GM21515 (cell line): ENCODE measurements around the gene CDC42BPB.

Source experiments
- ATAC-seq: cut with Tn5 transposase; IDR thresholded peaks from one replicate; pipeline ENCODE4 v1.9.1; 2021; ENCODE audit not compliant: unreplicated experiment

The CDC42BPB gene

GRCh38 chr14:103074729-103075367 is 17.5 kb upstream of the CDC42BPB start:
- no peak for ATAC-seq

DNA sequence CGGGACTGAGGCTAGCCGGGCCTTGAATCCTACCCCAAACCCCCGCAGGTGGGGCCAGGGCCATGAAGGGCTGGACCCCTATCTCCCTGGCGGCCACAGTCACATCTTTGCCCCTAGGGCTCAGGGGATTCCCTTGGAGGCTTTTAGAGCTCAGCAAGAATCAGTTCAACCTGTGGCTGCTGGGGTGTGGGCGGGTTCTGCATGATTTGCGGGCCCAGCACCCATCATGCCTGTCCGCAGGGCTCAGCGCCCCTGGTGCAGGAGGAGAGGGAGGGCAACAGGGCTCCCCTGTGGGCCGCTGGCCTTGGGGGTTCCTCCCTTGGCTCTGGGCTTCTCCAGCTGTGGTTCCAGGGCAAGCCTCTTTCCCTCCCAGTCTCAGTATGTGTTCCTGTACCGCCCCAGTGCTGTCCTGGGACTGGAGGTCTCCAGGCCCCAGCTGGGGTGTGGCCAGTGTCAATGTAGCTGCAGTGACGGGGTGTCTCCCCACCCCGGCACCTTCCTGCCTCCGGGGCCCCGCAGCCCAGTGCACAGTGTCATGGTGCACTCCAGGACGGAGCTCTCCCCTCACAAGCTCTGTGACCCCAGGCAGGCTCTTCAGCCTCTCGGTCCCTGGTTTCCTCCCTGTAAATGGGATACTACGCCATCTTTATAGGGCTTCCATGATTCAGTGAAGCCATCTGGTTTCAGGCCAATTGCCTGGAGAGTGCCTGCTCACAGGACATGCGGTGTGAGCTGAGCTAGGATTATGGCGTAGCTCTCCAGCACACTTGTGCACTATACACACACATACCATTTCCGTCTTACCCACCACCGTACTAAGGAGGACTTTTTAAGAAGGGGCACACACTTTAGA is 16.8 kb upstream of the CDC42BPB start:
- ATAC-seq: no peak

DNA sequence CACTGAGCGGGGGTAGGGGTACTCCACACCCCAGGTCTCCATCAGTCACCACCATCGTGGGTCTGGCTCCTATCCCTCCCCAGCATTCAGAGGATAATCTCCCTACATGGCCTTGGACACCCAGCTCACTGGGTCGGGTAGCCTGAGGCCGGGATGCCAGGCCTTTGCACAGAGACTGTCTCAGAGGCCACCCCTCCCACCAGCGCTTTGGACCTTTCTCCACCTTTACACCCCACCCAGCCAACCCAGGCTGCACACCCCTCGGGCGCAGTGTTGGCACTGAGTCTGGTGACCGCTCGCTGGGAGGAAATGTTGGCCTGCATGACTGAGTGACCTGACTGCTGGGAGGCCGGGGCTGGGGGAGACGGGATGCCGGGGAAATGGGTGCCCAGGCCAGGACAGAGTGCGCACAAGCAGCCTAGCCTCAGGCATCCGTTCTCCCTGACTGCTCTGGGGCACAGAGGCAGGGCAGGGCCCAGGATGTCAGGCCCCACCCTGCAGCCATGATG is 16.1 kb upstream of the CDC42BPB start:
- no peak for ATAC-seq

GRCh38 chr14:103072595-103073366 is 15.4 kb upstream of the CDC42BPB start:
- no peak for ATAC-seq

DNA sequence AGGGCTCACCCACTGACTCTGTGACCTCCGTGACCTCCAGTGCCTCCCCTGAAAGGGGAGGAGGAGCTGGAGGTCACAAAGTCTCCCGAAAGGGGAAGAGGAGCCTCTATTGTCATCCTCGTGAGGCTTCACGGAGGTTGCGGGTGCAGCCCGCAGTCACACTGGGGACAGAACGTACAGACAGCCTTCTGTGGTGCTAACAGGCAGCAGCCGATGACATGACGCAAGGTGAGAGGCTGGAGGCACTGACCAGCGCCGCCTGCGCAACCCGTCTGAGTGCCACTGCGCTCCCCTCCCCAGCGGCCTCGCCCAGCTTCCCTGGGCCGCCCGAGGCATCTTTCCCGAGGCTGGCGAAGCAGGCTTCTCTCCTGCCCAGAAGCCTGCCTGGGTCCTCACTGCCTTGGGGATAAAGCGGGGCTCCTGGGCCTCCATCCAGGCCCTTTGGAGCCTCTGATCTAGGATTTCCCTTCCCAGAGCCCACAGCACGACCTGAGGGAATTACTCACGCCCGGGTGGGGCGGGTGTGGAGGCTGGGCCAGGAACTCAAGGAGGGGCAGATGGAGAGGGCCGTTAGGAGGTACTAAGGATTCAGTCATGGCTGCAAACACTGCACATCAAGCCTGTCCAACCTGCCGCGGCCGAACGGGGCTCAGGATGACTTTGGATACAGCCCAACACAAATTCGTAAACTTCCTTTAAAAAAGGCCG is 14.3 kb upstream of the CDC42BPB start:
- no peak for ATAC-seq

DNA sequence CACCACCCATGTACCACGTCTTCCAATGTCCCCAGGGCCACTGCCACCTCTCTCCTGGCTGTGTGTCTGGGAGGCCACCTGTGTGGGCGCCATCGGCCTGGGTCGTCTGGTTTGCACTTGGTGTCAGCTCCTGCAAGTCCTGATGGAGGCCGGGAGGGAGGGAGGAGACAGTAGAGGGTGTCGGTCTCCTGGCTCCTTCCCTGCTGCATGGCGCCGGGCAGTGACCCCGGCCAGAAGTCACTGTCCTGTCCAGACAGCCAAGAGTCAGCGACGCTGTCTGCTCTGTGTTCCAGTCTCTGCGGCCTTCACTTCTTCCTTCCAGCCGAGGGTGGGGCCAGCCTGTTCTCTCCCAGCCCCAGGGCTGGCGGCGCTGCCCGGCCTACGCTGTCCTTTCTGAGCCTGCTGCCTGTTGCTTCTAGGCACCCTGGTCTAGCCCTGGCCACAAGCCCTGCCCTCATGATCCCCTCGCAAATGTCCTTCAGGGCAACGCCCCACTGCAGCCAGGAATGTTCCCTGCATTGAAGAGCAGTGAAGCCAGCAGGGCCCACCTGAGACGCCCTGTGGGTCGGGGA is 13.7 kb upstream of the CDC42BPB start:
- ATAC-seq: no peak

DNA sequence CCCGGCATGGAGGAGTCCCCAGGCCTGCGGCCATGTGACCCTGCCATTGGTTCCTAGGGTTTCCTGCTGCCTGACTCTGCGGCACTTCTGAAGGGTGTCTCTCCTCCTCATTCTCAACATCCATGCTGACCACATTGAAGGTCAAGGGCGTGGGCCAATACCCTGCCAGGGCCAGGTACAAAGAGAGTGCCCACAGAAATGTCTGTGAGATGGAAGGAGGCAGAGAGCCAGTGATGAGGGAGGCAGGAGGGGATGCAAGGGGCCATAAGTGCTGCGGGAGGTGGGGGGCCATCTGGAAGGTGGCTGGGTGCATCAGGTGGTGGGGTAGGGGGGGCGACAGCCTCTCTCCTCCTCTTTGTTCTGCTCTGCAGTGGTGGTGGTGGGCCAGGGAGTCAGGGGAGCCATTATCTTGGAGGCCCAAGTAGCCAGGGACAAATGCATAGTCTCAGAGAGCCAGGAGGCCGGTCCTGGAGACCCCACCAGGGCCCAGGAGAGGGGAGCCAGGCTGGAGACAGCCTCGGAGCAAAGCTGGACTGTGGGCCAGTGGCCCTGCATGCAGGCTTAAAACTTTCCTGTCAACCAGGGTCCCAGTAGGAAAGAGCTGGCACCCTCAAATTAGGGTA is 13.0 kb upstream of the CDC42BPB start:
- no peak for ATAC-seq

- ATAC-seq: no peak
Measured at GRCh38 chr14:103068351-103069073, 11.2 kb upstream of the CDC42BPB start.

- ATAC-seq: no peak
Measured at GRCh38 chr14:103067231-103067954, 10.0 kb upstream of the CDC42BPB start.

GRCh38 chr14:103066399-103066798 is 9.1 kb upstream of the CDC42BPB start:
- ATAC-seq: no peak

- ATAC-seq: no peak
Measured at GRCh38 chr14:103065861-103066260, 8.5 kb upstream of the CDC42BPB start.

DNA sequence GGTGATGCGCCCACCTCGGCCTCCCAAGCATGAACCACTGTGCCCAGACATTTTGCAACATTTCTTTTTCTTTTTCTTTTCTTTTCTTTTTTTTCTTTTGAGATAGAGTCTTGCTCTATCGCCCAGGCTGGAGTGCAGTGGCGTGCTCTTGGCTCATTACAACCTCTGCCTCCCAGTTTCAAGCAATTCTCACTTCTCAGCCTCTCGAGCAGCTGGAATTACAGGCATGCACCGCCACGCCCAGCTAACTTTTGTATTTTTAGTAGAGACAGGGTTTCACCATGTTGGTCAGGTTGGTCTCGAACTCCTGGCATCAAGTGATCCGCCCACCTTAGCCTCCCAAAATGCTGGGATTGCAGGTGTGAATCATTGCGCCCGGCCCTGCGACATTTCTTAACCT is 7.6 kb upstream of the CDC42BPB start:
- ATAC-seq: no peak

DNA sequence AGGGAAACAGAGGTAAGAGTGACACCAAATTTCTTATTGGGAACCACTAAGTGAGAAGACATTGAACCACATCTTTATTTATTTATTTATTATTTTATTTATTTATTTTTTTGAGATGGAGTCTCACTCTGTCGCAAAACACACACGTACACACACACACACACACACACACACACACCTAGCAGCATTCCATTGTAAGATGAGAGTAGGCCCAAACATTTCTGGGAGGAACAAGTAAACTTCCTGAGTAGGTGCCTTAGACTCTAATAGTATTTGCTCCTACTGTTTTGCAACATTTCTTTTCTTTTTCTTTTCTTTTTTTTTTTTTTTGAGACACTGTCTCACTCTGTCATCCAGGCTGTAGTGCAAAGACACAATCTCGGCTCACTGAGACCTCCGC is 7.1 kb upstream of the CDC42BPB start:
- no peak for ATAC-seq

DNA sequence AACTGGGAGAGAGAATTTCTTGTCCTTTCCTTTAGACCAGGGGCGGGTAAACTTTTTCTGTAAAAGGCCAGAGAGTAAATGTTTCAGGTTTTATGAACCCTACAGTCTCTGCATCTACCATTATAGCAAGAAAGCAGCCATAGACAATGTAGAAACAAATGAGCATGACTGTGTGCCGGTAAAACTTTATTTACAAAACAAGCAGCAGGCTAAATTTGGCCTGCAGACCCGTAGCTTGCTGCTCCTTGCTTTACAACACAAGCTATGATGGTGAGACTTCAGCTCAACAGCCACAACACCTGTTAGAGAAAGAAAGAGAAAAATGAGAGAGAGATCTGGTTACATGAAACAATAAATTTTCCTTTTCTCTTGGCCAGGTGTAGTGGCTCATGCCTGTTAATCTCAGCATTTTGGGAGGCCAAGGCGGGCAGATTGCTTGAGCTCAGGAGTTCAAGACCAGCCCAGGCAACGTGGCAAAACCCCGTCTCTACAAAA is 4.2 kb upstream of the CDC42BPB start:
- no peak for ATAC-seq

GRCh38 chr14:103059556-103059955 is 2.2 kb upstream of the CDC42BPB start:
- ATAC-seq: no peak

GRCh38 chr14:103058164-103059055 is 1.1 kb upstream of the CDC42BPB start:
- no peak for ATAC-seq

DNA sequence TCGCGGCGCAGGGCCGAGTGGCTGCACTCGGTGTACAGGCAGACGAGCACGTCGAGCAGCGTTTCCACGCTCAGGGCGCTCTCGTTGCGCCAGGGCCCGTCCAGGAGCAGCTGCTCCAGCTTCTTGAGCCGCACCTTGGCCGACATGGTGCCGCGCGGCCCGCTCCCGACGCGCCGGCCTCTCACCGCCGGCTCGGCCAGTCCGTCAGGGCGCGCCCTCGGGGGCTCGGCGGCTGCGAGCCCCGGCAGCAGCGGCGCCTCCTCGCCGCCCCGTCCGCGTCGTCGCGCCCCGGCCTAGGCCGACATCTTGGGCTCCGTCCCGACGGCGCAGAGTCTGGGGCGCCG is 349 bp downstream of the CDC42BPB start:
- ATAC-seq: no peak
